Retinal pigment epithelial cell (primary cell): ENCODE results near the gene CASQ2.

ENCODE experiments used
- DNase-seq: peaks from one replicate; pipeline ENCODE4 v3.0.0-alpha.2; 2010; ENCODE audit warnings: low read depth
- H3K4me3 ChIP-seq: 2 replicates; pipeline ENCODE4 v1.5.1; 2011; ENCODE audit warnings: mild to moderate bottlenecking, low read length, control low read depth, moderate library complexity
- TF ChIP-seq, protein P1 (sequence below): conservative IDR thresholded peaks from 2 replicates; pipeline ENCODE4 v1.5.1; 2011; ENCODE audit warnings: low read depth, low read length, control low read depth, inconsistent platforms

Gene CASQ2

DNA sequence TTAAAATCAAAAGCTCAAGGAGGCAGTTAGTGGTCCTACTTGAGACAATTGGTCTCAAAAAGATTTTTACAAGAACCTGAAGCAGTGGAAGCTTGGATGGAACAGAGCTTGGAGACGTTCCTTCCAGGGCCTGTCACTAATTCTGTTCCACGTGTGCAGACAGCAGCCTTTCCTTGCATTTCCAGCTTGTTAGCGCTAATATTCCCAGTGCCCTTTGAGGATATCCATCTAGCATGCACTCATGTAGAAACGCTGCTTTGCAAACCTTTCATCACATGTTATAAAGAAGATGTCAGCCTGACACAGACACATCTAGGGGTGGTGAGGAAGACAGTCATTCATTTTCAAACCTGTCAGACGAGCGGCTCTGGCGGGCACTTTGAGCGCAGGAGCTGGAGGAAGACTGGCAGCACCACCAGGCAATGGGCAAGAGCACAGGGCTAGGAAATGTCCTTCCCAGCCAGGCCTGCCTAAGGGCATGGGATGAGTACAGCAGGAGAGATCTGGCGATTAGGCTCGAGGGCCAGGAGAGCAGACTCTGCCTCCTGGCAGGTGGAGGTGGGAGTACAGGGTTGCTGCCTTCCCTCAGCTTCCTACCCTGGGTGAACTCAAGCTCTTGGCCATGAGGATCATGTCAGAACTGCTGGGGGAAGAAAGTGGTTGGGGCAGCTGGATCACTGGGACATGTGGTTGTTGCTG lies 55.5 kb downstream of the CASQ2 start:
- no peak overlapping the region for H3K4me3 ChIP-seq
- no peak for DNase-seq
- TF ChIP-seq, protein P1, sequence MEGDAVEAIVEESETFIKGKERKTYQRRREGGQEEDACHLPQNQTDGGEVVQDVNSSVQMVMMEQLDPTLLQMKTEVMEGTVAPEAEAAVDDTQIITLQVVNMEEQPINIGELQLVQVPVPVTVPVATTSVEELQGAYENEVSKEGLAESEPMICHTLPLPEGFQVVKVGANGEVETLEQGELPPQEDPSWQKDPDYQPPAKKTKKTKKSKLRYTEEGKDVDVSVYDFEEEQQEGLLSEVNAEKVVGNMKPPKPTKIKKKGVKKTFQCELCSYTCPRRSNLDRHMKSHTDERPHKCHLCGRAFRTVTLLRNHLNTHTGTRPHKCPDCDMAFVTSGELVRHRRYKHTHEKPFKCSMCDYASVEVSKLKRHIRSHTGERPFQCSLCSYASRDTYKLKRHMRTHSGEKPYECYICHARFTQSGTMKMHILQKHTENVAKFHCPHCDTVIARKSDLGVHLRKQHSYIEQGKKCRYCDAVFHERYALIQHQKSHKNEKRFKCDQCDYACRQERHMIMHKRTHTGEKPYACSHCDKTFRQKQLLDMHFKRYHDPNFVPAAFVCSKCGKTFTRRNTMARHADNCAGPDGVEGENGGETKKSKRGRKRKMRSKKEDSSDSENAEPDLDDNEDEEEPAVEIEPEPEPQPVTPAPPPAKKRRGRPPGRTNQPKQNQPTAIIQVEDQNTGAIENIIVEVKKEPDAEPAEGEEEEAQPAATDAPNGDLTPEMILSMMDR: no peak

DNA sequence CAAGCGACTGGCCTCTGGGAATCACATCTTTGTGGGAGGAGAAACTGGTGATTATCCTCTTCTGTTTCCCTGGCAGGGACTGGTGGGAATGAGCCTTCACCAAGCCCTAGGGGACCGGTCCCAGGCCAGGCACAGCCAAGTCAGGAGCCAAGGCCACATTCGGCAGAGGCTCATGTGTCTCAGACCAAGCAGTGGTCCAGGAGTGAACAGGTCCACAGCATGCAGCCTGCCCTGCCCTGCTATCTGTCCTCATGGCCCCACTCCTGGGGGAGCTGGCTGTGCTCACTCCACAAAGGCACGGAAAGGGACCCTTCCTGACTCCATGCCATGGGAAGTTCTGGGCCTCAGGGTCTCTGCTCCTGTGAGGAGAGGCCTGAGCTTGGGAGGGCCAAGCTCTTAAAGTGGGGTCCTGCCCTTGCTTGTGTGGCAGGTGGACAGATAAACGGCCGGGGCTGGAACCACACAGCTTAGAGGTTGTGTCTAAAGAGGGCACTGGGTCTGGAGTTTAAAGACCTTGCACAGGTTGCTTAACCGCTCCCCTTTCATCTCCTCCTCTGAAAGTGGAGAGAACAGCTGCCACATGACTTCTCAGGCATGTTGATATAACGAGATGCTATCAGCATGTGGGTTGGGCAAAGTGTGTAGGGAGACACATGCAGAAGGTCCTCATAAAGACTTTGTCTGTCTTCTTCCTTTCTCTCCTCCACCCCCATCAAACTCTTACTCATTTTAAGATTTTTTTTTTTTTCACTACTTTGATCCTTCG lies 57.5 kb downstream of the CASQ2 start:
- TF ChIP-seq, protein P1: no peak
- no peak overlapping the region for H3K4me3 ChIP-seq
- no peak for DNase-seq

DNA sequence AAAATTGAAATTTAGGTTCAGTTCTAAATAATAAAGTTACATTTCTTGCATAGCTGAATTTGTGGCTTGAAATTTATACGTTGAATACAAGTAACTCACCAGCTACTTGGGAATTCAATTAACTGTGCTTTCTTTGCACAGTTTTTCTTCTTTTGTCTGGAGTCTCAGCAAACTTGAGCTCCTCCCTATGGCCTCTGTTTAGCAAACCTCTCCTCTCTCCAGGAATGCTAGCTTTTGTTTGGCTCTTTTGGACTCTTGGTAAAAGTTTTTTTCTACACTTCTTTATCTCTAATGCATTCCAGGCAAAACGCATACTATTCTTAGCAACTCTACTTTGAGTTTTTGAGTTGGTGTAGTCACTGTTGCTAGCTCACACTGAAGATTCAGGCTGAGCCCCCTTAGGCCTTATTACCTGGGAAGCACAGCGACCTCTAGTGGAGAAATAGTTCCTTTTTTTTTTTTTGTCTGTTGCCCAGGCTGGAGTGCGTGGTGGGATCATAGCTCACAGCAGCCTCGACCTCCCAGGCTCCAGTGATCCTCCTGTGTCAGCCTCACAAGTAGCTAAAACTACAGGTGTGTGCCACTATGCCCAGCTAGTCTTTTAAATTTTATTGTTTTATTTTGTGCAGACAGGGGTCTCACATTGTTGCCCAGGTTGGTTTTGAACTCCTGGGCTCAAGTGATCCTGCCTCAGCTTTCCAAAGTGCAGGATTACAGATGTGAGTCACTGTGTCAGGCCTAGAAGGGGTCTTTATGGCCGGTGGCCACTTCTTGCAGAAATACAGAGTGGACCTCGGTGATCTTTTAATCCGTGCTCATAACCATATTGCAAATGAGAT lies 61.7 kb downstream of the CASQ2 start:
- TF ChIP-seq, protein P1: peak; percentile 59
- DNase-seq: peak; percentile 18

DNA sequence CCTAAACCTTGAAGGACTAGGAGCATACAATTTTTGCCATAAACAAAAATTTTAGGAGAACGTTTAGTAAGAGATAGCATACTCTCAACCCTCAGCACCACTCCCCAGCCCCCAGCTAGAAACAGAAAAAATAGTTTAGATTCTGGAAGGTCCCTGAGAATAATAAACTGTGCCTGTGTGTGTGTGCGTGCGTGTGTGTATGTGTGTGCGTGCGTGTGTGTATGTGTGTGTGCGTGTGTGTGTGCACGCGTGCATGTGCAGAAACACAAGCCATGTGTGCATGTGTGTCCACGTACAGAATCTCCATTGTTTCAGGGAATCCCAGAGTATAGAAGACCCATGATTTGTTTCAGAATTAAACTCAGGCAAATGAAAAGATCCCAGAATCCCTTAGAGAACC lies 62.6 kb downstream of the CASQ2 start:
- H3K4me3 ChIP-seq: no peak overlapping the region
- TF ChIP-seq, protein P1: no peak
- no peak for DNase-seq

More for the DNA sequence above, 61.7 kb downstream of the CASQ2 start:
- no peak overlapping the region for H3K4me3 ChIP-seq

DNA sequence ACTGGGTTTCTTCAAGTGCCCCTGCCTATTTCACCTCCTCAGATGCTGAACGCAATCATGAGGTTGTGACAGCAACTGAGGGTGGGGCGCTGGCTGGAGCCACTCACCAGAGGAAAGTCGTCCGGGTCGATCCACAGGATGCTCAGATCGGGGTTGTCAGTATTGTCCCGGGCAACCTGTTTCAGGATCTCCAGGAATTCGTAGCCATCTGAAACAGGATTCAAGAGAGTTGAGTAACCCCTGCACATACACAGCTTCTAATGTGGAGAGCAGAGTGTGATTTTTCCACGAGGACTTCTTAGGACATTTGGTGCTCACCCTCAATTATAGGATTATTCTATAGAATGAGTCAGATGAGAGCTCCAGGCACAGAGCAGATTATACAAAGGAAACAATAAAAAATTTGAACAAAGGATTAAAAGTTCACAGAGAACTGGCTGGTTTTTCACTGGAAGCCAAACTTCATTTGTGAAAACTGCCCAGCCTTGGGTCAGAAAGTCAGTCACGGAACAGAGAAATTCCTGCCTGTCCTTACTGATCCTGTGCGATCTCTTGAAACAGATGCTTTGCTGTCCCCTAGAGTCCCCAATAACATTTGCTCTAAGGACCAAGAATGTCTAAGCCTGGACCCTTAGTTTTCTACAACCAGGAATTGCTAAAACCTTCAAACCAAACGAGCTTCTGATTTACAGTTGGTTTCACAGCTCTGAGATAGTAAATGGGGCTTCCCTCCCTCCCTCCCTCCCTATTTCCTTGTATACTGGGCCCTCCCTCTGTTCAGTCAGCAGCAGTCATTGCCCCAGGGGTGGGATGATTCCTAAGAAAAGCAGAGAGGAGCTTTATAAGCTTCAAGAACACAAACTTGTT lies 63.2 kb downstream of the CASQ2 start:
- DNase-seq: peak; percentile 17
- H3K4me3 ChIP-seq: no peak overlapping the region
- TF ChIP-seq, protein P1: no peak

DNA sequence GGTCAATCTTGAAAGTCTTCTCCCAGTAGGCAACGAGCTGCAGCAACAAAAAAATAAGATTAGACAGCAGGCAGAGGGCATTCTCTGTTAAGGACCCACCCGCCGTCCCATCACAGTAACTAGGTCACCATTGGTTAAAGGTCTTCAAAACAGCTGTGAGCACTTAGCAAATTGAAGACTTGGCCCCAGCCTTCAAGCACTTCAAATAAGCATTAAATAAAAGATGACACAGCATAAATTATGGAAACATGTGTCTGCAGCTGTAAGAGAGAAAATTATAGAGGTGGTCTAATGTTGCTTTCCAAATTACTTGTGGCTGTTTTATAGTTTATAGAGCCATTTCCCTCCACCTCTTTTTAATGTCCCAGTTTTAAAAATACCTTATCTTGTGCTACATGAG lies 65.6 kb downstream of the CASQ2 start:
- DNase-seq: no peak
- no peak overlapping the region for H3K4me3 ChIP-seq
- TF ChIP-seq, protein P1: no peak
